Epidermal melanocyte (primary cell): Measurements from ENCODE around the gene ERP27.

Experiments used
- DNase-seq: peaks from one replicate; pipeline ENCODE4 v3.0.0; 2011; ENCODE audit warnings: low spot score; ENCODE audit not compliant: insufficient read length

ERP27 gene

DNA sequence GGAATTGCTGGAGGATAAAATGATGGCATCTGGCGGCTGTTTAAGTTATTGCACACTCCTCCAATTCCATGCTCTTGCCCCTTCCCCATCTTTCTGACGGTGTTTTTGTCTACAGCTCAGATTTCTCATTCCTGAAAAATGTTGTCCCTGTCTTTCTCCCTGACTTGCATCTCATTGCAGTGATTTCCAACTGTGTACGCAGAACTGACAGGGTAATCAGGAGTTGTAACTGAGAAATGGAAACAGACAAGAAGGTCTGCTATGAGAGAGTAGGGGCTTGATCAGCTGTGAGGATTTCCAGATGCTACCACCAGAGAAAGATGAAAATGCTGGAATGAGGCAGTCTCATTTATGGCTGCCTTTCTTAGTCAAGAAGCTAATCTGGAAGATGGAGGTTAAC lies 1.3 kb downstream of the ERP27 start:
- no peak for DNase-seq

DNA sequence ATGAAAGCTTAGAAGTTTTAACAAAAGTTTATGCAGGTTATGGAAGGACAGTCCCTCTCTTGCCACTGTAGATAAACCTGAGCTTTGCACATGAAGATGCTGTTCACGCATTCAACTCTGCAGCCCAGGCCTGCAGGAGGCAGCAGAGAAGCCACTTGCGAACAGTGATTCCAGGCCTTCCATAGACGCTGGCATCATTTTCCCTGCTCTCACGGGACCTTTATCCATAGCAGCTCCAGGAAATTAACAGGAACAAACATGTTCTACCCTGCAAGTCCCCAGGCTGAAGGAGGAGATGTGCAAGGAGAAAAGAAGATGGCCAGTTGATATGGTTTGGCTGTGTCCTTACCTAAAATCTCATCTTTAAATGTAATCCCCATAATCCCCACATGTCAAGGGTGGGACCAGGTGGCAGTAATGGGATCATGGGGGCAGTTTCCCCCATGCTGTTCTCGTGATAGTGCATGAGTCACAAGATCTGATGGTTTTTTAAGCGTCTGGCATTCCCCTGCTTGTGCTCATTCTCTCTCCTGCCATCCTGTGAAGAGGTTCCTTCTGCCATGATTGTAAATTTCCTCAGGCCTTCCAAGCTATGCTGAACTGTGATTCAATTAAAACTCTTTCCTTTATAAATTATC lies 2.0 kb downstream of the ERP27 start:
- DNase-seq: no peak

DNA sequence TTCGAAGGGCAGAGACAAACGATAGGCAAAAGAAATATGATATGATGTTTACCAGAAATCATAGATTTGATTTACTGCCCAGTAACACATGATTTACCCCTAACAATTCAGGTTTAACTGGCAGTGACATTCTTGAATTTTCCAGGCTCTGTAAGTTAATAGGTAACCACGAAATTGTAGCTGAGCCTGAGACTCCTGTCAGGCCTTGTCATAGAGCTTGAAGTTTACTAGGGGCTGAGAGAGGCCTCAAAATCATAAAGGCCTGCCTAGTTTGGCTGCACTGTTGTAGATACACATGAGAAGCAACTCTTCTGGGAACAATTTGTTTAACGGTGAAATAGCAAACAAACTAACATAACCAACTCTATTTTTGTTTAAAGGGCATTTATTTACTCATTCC lies 3.3 kb downstream of the ERP27 start:
- DNase-seq: no peak

DNA sequence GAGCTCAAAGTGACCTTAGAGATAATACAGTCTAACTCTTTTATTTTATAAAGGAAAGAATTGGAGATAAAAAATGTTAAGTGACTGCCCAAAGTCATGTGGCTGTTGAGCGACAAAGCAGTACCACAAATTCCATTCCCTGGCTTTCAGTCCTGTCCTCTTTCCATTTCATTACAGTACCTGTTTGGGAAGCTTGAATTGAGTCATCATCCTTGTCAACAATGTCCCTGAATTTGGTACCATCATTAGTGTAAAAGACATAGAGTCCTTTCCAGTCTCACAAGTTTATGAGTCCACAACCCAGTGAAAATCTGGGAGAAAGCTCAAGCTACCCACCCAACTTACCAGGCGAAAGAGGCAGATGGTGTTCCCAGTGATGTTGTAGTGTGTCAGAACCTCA lies 3.8 kb downstream of the ERP27 start:
- DNase-seq: no peak

DNA sequence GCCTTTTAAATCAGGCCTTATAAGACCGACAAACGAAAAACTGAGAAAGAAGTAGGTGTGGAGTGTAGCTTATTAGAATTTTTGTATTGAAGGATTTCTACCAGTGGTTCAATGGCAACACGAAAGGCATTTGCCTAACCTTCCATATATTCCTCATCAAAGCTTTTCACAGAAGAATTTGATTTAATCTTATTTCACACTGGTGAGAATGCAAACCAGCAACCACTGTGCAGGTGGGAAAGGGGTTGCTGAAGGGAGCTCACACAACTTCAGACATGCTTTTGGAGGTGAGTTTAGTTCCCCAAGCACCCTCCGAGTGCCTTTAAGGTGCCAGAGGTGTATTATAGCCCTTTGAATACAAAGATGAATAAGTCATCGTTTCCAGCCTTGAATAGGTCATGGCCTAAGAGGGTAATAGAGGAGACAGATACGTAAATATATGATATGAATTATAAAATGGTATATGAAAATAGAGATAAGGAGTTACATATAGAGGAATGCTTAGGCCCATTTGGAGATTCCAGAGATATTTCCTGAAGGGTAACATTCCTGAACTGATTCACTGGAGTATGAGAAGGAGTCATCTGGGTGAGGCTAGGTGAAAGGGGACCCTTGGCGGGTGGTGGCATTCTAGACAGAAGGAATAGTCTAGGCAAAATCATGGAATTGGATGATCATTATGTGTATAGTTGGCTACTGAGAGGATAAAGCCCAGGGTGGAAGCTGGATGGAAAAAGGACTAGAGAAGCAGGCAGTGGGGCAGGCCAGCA lies 6.4 kb downstream of the ERP27 start:
- no peak for DNase-seq

DNA sequence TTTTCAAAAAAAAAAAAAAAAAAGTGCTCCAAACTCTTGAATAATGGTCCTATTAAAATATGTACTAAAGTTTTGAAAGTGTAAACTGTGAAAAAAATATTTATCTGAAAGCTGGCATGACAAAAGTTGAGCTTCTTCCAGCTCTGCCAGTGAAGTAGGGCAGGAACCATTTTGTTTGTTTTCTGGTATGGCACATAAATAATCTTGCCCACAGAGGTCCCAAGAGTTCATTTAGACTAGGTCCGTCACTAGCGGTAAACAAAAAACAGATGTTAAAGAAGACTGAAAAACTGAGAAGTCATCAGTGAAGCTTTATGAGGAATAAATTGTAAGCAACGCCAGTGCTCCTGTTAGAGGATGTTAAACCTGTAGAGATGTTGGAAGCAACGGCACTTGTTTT lies 7.0 kb downstream of the ERP27 start:
- DNase-seq: no peak

DNA sequence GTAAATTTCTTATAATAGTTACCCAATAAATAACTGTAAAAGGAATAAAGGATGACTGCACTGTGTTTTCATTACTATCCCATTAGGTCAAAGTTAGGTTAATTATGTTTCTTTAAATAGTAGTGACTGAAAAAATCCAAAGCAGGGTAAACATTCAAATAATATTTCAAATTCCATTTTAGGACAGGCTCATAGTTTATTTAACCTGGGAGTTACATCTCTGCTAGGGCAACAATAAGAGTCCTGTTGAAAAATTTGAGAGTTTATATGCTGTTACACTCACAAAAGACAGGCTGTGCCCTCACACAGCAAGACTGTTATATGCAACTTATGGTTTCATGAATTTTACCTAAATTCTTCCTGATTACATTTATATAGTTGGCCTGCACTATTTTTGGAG lies 8.0 kb downstream of the ERP27 start:
- DNase-seq: no peak

DNA sequence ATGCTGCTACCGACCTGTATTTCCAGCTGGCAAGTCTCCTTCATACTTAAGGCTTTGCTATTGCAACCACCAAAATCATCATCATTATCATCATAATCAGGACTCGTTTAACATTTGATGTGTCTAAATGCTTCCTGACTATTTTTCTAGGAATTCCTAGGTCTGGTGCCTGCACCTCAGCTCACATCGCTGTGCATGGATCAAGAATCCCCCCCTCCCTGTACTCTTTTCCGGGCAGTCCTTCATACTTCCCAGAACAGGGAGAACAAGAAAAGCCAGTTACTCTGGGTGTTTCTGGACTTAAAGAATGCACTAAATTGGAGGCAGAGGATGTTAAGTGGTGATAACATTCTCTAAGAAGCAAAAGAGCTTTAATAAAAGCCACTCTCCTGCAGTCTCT lies 9.4 kb downstream of the ERP27 start:
- no peak for DNase-seq

DNA sequence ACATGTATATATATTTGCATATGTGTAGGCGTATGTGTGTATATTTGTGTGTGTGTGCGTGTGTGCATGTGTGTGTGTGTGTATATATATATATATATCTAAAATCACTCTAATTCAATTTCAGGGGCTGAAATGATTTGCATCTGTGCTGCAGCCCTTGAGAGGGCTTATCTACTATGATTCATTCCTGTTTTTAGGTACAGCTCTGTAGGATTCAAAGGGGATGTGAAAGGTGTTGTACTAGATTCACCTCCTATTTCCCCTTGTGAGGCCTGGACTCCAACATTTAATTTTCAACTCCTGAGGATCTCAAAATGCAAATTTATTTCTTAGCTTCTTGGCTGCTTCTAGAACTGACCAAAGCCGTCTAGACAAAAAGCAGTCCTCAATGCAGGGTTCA lies 11.1 kb downstream of the ERP27 start:
- DNase-seq: no peak

DNA sequence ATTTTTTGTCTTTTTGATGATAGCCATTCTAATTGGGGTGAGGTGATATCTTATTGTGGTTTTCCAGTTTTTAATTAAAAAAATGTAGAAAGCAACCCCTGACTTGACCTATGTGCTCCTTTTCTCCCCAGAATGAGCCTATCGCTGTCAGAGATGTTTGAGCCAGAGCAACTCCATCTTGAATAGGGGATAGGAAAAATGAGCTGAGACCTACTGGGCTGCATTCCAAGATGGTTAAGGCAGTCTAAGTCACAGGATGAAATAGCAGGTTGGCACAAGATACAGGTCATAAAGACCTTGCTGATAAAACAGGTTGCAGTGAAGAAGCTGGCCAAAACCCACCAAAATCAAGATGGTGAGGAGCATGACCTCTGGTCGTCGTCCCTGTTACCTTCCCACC lies 13.8 kb downstream of the ERP27 start:
- DNase-seq: no peak

DNA sequence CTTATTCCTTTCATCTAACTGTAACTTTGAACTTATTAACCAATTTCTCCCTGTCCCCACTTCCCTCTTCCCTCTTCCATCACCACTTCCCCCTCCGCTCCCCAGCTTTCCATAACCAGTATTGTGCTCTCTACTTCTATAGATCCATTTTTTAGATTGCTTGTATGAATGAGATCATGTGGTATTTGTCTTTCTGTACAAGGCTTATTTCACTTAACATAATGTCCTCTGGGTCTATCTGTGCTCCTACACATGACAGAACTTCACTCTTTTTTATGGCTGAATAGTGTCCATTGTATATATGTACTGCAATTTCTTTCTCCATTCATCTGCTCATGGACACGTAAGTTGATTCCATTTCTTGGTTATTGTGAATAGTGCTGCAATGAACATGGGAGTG lies 14.4 kb downstream of the ERP27 start:
- DNase-seq: no peak

DNA sequence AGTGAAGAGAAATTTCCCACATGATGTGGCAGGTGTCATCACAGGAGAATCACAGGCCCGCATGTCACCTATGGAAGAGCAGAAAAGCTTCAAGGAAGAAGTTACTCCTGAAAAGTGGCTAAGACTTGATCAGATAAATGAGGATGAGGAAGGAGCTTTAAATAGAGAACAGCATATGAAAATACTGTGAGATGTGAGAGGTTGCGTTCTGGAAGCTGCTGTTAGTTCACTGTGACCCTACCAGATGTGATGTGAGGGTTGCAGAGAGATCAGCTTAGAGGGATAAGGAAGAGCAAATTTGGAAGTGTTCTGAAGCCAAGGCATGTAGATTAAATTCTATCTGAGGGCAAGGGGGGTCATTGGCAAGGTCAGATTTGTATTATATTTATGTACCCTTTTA lies 17.1 kb downstream of the ERP27 start:
- DNase-seq: no peak

DNA sequence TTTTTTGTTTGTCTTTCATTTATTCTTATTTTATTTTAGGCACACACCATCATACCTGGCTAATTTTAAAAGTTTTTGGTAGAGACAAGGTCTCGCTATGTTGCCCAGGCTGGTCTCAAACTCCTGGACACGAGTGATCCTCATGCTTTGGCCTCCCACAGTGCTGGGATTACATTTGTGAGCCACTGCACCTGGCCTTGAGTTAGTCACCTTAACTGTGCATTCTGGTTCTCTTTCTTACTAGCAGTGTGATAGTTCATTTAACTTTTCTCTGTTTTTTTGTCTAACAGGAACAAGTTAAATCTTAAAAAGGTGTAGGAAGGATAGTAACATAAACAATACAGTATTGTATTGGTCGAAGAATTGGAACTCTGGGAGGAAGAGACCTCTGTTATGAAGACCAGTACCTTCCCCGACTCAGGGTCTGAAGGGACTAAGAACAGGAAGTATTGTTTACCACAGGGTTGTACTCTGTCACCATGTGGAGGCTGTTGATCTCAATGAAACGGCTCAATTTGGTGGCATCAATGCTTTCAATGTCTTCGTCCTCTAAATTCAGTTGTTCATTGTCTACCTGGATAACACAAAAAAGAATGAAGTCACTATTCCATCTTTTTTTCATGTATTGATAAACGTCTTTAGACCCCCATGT lies 17.7 kb downstream of the ERP27 start:
- DNase-seq: no peak

DNA sequence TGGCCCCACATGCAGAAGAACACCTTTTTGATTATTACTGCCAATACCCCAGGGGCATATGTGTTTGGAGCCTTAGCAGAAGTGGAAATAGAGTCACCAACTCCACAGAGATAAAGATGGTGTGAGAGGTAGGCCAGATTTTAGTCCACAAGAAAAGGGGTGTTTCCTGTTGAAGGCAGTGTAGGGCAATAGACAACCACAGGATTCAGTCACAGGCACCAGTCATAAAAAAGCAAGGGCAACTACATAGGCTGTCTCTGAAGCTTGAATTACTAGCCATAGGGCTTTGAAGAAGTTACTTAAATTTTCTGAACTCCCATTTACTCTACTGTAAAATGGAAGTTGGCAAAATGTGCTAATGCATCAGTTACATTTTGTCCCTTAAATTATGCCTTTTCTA lies 18.9 kb downstream of the ERP27 start:
- DNase-seq: no peak

DNA sequence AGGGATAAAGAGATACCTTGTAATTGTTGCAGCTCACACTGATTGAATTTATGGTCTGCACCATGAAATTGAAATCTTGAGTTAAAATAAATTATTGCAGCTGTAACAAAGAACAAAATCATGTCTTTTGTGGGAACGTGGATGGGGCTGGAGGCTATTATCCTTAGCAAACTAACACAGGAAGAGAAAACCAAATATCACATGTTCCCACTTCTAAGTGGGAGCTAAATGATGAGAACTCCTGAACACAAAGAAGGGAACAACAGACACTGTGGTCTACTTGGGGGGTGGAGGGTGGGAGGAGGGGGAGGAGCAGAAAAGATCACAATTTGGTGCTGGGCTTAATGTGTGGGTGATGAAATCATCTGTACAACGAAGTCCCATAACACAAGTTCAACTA lies 22.6 kb downstream of the ERP27 start:
- no peak for DNase-seq

DNA sequence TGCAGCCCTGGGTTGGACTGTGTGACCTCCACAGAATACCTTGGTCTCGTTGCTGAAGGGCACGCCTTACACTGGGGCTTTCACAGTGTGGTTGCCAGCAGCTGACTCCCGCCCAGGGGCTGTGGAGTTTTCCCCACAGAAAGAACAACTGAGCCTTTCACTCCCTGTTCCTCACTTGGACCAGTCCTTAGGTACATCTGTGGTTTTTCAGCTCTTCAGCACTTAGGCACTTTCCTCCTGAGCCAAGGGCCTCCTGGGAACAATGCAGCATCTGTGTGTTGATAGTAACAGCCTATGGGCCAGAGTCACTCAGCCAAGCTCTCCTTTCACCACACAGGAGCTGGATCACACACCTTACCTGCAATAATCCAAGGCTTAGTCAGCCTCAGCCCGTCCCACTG lies 25.0 kb downstream of the ERP27 start:
- peak; percentile 75 for DNase-seq

DNA sequence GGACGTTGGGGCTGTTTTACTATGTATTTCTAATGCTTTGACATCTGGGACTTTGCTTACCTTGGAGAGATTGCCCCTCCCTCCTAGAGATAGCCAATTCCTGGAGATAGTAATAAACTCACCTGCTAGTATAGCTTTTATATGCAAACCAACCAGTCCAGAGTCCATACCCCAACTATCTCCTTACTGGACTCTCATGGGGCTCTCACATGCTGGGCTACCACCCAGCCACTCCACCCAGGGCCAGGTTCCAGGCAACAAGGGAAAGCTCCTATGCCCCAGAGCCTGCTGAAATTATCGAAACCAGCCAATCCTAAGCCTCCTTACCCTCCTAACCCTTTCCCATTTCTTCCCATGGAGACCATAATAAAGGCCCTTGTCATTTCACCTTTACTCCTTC lies 27.2 kb downstream of the ERP27 start:
- no peak for DNase-seq

DNA sequence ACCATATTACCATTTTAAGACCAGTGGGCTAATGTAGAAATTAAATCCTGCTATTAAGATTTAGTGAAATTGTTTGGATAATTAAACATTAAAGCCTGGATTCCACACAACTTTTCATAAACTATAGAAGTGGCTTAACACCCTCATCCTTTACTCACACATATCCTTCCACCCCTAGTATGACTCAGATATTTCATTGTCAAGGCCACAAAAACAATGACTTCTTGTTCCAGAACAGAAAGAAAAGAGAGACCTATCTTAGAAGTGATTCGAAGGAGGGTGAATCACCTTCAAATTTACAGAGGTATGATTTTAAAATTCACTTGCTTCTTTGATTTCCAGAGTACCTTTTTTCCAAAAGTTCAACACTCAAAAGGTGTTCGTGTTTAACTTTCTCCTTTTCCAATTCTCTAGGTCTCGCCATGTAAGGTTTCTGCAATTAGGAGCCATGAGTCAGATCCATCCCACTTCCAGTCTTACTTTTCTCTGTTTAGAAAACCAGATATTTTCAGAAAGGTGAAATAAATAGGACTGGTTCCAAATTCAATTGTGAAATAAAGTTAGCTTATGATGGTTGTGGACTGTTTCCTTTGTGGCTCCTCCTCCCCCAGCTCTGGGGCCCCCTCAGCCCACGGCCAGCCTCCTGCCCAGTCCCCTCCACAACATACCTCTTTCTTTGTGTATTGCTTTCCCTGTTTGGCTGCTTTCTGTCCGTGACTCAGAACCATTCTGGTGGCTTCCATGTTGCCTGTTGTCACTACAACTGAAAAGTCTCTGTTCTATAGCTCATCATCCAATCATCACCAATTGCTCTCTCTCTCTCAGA lies 28.0 kb downstream of the ERP27 start:
- no peak for DNase-seq

DNA sequence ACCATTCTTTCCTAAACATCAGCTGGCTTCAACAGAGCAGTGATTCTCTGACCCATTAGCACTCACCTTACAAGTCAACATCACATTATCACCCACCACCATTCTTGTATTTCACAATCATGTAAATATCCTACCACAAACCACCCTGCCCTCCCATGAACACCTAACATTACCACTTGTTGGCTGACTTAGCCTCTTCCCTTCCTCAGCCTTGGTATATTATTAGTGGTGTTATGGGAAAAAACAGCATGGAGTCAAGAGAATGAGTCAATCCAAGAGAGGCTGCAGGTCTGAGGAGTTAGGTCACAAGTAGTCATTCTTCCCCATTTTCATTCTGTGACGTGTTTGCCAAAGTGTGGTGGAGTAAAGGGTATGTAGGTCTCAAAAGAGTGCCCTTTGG lies 30.4 kb downstream of the ERP27 start:
- DNase-seq: no peak

DNA sequence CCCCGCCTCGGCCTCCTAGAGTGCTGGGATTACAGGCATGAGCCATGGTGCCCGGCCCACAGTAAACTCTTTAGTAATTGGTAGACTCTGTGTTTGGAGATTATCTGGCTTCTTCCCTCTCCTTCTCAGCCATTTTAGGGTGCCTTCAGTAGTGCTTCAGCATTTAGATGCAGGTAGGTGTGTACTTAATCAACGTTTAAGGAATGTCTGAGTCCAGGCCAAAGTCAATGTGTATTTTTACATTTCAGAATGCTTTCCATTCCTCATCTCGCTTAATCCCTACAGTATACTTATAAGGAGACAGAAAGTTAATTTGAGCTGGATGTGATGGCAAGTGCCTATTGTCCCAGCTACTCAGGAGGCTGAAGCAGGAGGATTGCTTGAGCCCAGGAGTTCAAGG lies 32.2 kb downstream of the ERP27 start:
- no peak for DNase-seq

DNA sequence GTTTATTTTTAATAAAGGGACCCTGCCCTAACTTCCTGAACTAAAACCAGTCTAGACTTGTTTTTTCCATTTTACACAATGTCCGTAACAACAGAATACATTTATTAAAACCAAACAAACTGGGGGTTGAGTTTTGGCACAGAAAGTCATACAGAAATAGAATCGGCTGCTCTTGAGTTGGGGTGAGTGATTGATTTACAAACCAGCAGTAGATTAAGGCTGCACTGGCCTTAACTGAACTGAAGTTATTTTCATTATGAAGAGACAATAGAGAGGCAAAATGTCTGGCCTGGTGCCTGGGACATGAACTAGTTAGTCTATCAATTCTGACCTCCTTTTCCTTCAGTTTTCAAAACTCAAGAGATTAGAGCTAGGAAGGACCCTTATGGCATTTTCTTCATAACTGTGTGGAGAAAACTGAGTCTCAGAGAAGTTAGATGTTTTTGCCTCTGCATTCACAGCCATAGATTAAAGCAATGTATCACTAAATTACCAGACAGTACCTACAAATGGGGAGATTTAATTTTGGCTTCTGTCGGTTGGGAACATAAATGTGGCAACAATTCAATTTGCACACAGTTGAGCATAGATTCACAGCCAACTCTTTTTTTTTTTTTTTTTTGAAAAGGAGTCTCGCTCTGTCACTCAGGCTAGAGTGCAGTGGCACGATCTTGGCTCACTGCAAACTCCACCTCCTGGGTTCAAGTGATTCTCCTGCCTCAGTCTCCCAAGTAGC lies 32.9 kb downstream of the ERP27 start:
- DNase-seq: no peak
